RWPE1 (cell line): ENCODE results near the gene DGKH.

Experiments
- CTCF ChIA-PET: fragments of 350-600 bp; sonication (Branson Sonifier 250); formaldehyde crosslinking; extraction: SDS; loops from one replicate; lab custom pipeline; 2021; lab: Yijun Ruan, JAX
- POLR2A ChIA-PET: fragments of 400-600 bp; formaldehyde crosslinking; extraction: SDS; loops from one replicate; lab custom pipeline; 2020; ENCODE audit warnings: antibody characterized with exemption; ENCODE audit not compliant: low non-redundant PET; lab: Yijun Ruan, JAX
- DNase-seq: peaks from one replicate; pipeline ENCODE4 v3.0.0; 2012; ENCODE audit warnings: low spot score
- H3K27ac ChIP-seq: fragments of 450-650 bp; 2 replicates; pipeline ENCODE4 v1.5.1; 2017
- CTCF ChIP-seq: fragments of 450-650 bp; conservative IDR thresholded peaks from 2 replicates; pipeline ENCODE4 v1.5.1; 2017; ENCODE audit warnings: low read depth, mild to moderate bottlenecking

The DGKH gene

GRCh38 chr13:42190529-42190928 lies 142.1 kb downstream of the DGKH start:
- CTCF ChIA-PET = interaction anchor here (0.7 kb wide), 1 partner anchor 21 kb away, joined by 6 read pairs; no protein-coding TSS in a partner anchor
- POLR2A ChIA-PET = no interaction called here
- no peak for DNase-seq
- TF ChIP-seq CTCF = no peak
- H3K27ac ChIP-seq = no peak overlapping the region

GRCh38 chr13:42211704-42212464 lies 163.4 kb downstream of the DGKH start:
- DNase-seq = no peak
- H3K27ac ChIP-seq = no peak overlapping the region
- POLR2A ChIA-PET = no interaction called here
- CTCF ChIA-PET = no interaction called here
- no peak for TF ChIP-seq CTCF

GRCh38 chr13:42214446-42214845 lies 166.0 kb downstream of the DGKH start:
- POLR2A ChIA-PET = no interaction called here
- no peak overlapping the region for H3K27ac ChIP-seq
- TF ChIP-seq CTCF = no peak
- CTCF ChIA-PET = no interaction called here
- DNase-seq = peak; percentile 9

GRCh38 chr13:42215578-42216421 lies 167.4 kb downstream of the DGKH start:
- no peak overlapping the region for H3K27ac ChIP-seq
- POLR2A ChIA-PET = no interaction called here
- TF ChIP-seq CTCF = peak; percentile 63
- CTCF ChIA-PET = interaction anchor here (0.6 kb wide), 1 partner anchor 11 kb away, joined by 3 read pairs; no protein-coding TSS in a partner anchor
- peak; percentile 7 for DNase-seq

- no peak overlapping the region for H3K27ac ChIP-seq
- ChIA-PET CTCF (interaction anchor here (0.6 kb wide), 1 partner anchor 11 kb away, joined by 3 read pairs; no protein-coding TSS in a partner anchor), POLR2A (no interaction called here)
- no peak; the same call in 1 of the 2 replicates for TF ChIP-seq CTCF
- no peak for DNase-seq
These were observed 167.9 kb downstream of the DGKH start for GRCh38 chr13:42216422-42216735.

GRCh38 chr13:42218576-42218975 lies 170.1 kb downstream of the DGKH start:
- TF ChIP-seq CTCF = no peak
- ChIA-PET CTCF (interaction anchor here (0.5 kb wide), 1 partner anchor 35 kb away, joined by 3 read pairs; no protein-coding TSS in a partner anchor), POLR2A (interaction anchor here (0.7 kb wide), 2 partner anchors 10 to 1040 kb away, joined by 11 to 12 read pairs; no protein-coding TSS in a partner anchor)
- no peak for DNase-seq
- peak overlapping the region; percentile 47; the same call in 1 of the 2 replicates for H3K27ac ChIP-seq
